Measurements from ENCODE around the gene VWA3B. TPM values are rescaled to one million over a fixed set of nuclear protein-coding genes. Genes with fewer than 3 reads are reported as not detected.
"Not testable (repeated sequence)": the region's sequence is repeated elsewhere in the genome, so short reads cannot be mapped to it uniquely, and the experiment has no call there.

VWA3B gene
- total RNA-seq, 1 donor from 2014 or later = not detected

- intact Hi-C loops (cut with micrococcal nuclease) = no loop called here
- no peak for ATAC-seq
- no peak for DNase-seq
These were observed 221.1 kb downstream of the VWA3B start for GRCh38 chr2:98308068-98308467.

- DNase-seq = no peak
- intact Hi-C loops (cut with micrococcal nuclease) = no loop called here
- ATAC-seq = no peak
These were observed 221.6 kb downstream of the VWA3B start for GRCh38 chr2:98308532-98308931.

DNA sequence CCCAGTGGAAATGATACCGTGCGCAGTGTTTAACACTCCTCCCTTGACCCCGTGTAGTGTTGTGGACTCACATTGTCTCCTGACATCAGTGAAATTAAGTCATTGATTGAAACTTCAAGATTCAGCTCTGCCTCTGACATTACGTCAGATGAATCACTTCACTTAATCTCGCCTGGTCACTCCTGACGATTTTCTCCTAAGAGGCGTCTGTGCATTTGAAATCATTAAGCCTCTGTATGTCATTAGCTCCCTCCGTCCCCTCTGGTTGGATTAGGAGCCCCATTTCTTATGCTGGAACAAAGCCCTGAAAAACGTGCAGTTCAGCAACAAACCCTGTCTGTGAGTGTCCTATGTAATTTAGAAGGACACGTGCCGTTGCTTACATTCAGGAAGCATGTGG is 222.6 kb downstream of the VWA3B start:
- ATAC-seq (no peak), DNase-seq (no peak)
- intact Hi-C loops (cut with micrococcal nuclease) = no loop called here

DNA sequence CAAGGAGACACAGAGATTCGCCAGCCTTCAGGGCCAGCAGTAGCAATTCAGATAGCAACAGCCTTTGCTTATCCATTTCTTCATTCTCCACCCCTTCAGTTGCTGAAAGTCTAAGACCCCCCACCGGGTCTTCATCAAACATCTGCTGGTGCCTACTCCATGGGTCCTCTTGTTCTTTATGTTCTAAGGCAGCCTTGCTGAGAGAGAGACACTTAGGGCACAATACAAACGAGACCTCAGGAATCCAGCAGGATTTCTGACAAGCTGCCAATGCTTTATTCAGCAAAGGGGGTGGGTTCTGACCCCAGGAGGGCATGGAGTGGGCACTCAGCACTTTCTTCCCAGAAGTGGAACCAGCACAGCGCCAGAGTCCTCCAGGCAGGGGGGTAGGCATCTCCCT is 223.0 kb downstream of the VWA3B start:
- intact Hi-C loops (cut with micrococcal nuclease) = no loop called here
- DNase-seq = no peak
- no peak for ATAC-seq

- intact Hi-C loops (cut with micrococcal nuclease) = no loop called here
- DNase-seq = no peak
- no peak for ATAC-seq
These were observed 224.1 kb downstream of the VWA3B start for GRCh38 chr2:98311090-98311489.

GRCh38 chr2:98311771-98312545 is 225.0 kb downstream of the VWA3B start:
- ATAC-seq (no peak), DNase-seq (no peak)
- intact Hi-C loops (cut with micrococcal nuclease) = no loop called here

GRCh38 chr2:98313492-98314250 is 226.7 kb downstream of the VWA3B start:
- no peak for ATAC-seq
- intact Hi-C loops (cut with micrococcal nuclease) = no loop called here
- no peak for DNase-seq

DNA sequence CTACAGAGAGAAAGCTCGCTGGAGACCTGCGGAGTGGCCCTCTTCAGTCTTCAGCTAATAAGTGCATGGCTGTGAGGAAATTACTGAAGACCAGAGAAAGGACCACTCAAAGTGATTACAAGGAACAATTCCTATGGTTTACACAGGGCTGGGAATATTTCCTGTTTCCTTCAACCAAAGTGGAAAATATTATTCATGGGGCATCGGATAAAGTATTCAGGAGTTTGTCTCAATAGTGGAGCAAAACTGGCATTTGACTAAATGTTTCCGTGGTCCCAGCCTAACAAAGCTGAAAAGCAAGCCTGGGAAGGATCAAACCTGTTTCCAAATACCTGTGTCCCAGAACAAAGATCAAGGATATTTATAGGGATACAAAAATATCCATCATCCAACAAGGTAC is 227.3 kb downstream of the VWA3B start:
- intact Hi-C loops (cut with micrococcal nuclease) = no loop called here
- ATAC-seq = no peak
- no peak for DNase-seq

DNA sequence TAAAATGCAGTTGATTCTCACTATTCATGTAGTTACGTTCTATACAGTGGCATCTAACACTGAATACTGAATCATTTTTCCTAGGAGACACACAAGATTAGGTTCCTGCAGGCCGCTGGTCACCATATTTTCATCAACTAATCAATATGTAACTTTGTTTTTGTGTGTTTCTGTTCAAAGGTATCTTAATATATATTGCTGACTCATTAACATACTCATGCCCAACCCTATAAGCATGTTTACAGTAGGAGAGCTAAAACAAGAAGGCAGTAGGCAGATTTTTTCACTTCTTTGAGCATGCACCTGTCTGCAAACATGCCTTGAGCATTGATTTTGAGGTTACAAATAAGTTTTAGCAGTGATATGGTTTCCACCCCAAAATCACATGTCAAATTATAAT is 229.0 kb downstream of the VWA3B start:
- intact Hi-C loops (cut with micrococcal nuclease) = no loop called here
- ATAC-seq (no peak), DNase-seq (no peak)

GRCh38 chr2:98317214-98317613 is 230.2 kb downstream of the VWA3B start:
- intact Hi-C loops (cut with micrococcal nuclease) = no loop called here
- no peak for DNase-seq

DNA sequence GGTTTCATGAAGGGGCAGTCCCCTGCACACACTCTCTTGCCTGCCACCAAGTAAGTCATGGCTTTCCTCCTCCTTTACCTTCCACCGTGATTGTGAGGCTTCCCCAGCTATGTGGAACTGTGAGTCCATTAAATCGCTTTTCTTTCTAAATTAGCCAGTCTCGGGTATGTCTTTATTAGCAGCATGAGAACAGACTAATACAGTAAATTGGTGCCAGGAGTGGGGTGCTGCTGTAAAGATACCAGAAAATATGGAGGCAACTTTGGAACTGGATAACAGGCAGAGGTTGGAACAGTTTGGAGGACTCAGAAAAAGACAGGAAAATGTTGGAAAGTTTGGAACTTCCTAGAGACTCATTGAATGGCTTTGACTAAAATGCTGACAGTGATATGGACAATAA is 233.2 kb downstream of the VWA3B start:
- not testable (repeated sequence) for ATAC-seq

More at GRCh38 chr2:98317214-98317613, 230.2 kb downstream of the VWA3B start:
- ATAC-seq = no peak

DNA sequence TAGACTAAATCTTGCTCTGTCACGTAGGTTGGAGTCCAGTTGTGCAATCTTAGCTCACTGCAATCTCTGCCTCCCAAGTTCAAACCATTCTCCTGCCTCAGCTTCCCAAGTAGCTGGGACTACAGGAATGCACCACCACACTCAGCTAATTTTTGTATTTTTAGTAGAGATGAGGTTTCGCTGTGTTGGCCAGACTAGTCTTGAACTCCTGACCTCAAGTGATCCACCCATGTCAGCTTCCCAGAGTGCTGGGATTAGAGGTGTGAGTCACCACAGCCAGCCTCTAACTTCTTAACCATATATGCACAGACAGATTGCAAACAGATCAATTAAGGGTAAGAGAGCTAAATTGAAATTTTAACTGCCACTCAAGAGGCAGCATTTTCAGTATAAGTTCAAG is 237.2 kb downstream of the VWA3B start:
- ATAC-seq = no peak
- DNase-seq = no peak
- intact Hi-C loops (cut with micrococcal nuclease) = no loop called here

More for the DNA sequence above, 233.2 kb downstream of the VWA3B start:
- intact Hi-C loops (cut with micrococcal nuclease); DNase-seq: not testable (repeated sequence)

- intact Hi-C loops (cut with micrococcal nuclease) = no loop called here
These were observed 240.8 kb downstream of the VWA3B start for GRCh38 chr2:98327776-98328175.

DNA sequence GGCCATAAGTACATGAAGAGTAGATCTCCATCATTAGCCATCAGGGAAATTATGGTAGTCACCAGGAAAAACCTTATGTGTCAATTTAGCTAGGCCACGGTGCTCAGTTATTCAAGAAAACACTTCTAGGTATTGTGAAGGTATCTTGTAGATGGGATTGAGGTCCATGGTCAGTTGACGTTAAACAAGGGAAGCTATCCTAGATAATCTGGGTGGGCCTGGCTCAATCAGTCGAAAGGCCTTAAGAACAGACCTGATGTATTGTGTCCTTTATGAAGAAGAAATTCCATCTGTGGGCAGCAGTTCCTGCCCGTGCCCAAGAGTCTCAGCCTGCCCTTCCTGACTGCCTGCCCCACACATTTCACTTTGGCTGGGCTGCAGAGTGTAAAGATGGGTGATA is 242.6 kb downstream of the VWA3B start:
- intact Hi-C loops (cut with micrococcal nuclease) = no loop called here
- no peak for DNase-seq
- no peak for ATAC-seq

More at GRCh38 chr2:98327776-98328175, 240.8 kb downstream of the VWA3B start:
- ATAC-seq (no peak), DNase-seq (no peak)

DNA sequence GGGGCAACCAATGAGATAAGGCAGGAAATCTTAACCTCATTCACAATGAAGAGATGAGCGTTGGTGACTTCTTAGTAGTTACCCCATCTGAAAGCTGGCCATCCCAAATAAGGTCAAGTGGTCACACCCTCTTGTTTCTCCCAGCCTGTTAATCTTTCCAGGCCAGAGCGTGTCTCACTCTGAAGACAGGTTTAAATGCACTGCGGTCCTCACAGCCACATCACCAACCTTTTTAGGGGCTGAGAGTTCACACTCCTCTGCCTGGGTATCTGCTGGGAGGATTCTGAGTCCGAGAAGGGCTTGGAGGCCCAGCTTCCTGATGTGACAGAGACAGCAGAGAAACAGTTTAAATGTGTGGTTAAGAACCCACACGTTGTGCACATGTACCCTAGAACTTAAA is 246.0 kb downstream of the VWA3B start:
- ATAC-seq (no peak), DNase-seq (no peak)
- intact Hi-C loops (cut with micrococcal nuclease) = no loop called here

- ATAC-seq (no peak), DNase-seq (no peak)
- intact Hi-C loops (cut with micrococcal nuclease) = no loop called here
These were observed 247.0 kb downstream of the VWA3B start for GRCh38 chr2:98333922-98334321.

DNA sequence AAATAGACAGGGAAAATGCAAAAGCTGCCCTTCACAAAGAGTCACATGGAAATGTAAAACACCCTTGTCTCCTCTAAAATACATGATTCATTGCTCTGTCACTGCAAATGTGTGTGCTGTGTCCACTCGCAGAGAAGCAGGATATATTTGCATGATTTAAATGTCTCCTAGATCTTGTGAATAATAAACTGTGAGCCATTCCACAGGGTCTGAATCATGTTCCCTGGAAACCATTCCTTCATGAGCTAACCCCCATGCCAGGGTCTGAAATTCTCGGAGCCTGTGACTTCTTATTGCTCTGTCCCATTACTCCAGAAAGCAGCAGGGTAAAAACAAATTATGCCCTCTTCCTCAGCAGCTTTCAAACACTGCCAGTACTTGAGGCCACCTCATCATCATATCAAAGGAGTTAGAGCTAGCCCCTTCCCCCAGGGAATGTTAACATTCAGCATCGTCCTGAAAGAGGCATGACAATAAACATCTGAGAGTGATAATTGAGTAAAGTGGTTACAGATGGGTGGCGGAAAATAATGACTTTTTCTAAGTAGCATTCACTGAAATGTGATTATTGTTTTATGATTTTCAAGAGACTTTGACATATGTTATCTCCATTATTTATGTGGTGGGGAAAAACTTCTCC is 247.6 kb downstream of the VWA3B start:
- DNase-seq = no peak
- ATAC-seq = no peak
- intact Hi-C loops (cut with micrococcal nuclease) = no loop called here

DNA sequence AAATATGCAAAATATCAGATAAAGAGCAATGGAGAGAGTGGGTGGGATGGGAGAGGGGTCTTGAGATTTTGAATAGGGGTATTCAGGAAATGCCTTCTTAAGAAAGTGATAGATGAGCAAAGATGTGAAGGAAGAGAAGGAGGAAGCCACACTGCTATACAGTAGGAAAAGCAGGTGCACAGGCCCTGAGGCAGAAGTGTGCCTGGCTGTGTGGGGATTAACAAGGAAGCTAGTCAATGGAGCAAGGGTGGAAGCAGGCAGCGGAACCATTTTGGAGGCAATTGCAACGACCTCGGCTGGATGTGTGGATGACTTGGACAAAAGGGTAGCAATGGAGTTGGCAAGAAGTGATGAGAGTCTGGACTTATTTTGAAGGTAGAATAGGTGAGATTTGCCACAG is 248.3 kb downstream of the VWA3B start:
- intact Hi-C loops (cut with micrococcal nuclease) = no loop called here
- no peak for ATAC-seq
- DNase-seq = no peak

DNA sequence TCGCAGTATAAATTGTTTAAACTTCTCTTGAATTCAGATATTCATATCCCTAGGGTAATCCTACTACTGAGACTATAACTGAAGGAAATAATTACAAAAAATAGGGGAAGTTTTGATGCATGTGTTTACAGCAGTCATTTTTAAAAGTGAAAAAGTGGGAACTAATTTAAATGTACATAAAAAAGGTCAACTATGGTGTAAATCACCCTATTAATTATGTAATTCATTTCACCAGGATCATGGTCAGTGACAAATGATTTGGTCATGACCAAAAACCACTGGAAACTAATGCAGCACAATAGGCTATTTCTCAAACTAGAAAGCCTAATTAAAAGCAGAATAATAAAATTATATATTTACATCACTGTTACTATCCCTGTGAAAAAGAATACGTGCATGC is 254.3 kb downstream of the VWA3B start:
- no peak for DNase-seq
- ATAC-seq = no peak
- intact Hi-C loops (cut with micrococcal nuclease) = no loop called here

- intact Hi-C loops (cut with micrococcal nuclease) = no loop called here
- DNase-seq (no peak), ATAC-seq (no peak)
These were observed 256.3 kb downstream of the VWA3B start for GRCh38 chr2:98343285-98343684.
